GM12874 (cell line): ENCODE data around the gene NFKBIL1.

ENCODE experiments used
- TF ChIP-seq, protein P1 (sequence below): IDR thresholded peaks from 2 replicates; pipeline ENCODE4 v1.5.1; 2011; ENCODE audit warnings: low read depth, mild to moderate bottlenecking, control low read depth, low read length, moderate library complexity; ENCODE audit not compliant: insufficient read depth

Gene NFKBIL1, protein sequence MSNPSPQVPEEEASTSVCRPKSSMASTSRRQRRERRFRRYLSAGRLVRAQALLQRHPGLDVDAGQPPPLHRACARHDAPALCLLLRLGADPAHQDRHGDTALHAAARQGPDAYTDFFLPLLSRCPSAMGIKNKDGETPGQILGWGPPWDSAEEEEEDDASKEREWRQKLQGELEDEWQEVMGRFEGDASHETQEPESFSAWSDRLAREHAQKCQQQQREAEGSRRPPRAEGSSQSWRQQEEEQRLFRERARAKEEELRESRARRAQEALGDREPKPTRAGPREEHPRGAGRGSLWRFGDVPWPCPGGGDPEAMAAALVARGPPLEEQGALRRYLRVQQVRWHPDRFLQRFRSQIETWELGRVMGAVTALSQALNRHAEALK

GRCh38 chr6:31546958-31547726 lies at the start of gene NFKBIL1:
Gene NFKBIL1 (plus strand): TSS chr6:31547608. CDS start chr6:31547695, 87 bp downstream.
- TF ChIP-seq, protein P1, sequence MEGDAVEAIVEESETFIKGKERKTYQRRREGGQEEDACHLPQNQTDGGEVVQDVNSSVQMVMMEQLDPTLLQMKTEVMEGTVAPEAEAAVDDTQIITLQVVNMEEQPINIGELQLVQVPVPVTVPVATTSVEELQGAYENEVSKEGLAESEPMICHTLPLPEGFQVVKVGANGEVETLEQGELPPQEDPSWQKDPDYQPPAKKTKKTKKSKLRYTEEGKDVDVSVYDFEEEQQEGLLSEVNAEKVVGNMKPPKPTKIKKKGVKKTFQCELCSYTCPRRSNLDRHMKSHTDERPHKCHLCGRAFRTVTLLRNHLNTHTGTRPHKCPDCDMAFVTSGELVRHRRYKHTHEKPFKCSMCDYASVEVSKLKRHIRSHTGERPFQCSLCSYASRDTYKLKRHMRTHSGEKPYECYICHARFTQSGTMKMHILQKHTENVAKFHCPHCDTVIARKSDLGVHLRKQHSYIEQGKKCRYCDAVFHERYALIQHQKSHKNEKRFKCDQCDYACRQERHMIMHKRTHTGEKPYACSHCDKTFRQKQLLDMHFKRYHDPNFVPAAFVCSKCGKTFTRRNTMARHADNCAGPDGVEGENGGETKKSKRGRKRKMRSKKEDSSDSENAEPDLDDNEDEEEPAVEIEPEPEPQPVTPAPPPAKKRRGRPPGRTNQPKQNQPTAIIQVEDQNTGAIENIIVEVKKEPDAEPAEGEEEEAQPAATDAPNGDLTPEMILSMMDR: no peak

DNA sequence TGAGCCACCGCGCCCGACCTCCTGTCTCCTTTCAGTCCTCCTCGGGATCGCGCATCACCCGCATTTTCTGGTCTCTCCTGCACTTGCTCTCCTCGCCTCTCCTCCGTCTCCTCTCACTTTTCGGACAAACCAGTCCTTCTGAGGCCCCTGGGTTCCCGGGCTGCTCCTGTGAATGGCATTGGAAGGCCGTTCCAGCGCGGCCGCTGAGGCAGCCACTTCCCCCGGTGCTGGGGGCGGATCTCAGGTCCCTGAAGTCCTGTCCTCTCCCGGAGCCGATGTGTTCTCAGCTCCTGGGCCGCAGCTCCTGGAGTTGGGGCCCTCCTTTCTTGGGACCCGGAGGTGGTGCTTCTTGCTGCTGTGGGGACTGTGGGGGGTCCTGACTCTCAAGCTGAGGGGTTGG lies 48.7 kb upstream of the NFKBIL1 start:
- TF ChIP-seq, protein P1: no peak

DNA sequence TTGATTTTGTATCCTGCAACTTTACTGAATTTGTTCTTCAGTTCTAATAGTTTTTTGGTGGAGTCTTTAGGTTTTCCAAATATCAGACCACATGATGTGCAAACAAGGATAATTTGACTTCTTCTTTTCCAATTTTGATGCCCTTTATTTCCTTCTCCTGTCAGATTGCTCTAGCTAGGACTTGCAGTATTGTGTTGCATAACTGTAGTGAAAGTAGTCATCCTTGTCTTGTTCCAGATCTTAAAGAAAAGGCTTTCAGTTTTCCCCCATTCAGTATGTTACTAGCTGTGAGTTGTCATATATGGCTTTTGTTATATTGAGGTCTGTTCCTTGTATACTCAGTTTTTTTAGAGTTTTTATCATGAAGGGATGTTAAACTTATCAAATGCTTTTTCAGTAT lies 44.8 kb upstream of the NFKBIL1 start:
- TF ChIP-seq, protein P1: no peak

GRCh38 chr6:31510007-31510406 lies 37.4 kb upstream of the NFKBIL1 start:
- TF ChIP-seq, protein P1: no peak

- TF ChIP-seq, protein P1: no peak
Measured at GRCh38 chr6:31513456-31514165, 33.8 kb upstream of the NFKBIL1 start.

DNA sequence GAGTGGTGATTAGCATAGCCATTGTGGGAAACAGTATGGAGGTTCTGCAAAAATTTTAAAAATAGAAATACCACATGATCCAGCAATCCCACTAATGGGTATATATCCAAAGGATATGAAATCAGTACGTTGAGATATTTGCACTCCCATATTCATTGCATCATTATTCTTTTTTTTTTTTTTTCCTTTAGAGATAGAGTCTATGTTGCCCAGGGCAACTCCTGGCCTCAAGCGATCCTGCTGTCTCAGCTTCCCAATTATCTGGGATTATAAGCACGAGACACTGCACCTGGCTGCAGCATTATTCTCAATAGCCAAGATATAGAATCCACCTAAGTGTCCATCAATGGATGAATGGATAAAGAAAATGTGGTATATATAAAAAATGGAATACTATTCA lies 25.6 kb upstream of the NFKBIL1 start:
- TF ChIP-seq, protein P1: no peak

GRCh38 chr6:31525553-31525931 lies 21.9 kb upstream of the NFKBIL1 start:
- TF ChIP-seq, protein P1: no peak
